HG03066 (cell line): ENCODE measurements around the gene RBM39.
"Not testable (repeated sequence)": the region's sequence is repeated elsewhere in the genome, so short reads cannot be mapped to it uniquely, and the experiment has no call there.

Source experiments
- ATAC-seq: cut with Tn5 transposase; IDR thresholded peaks from one replicate; pipeline ENCODE4 v1.9.1; 2021; ENCODE audit warnings: low read depth; ENCODE audit not compliant: unreplicated experiment

The RBM39 gene

GRCh38 chr20:35757098-35757705, 15.1 kb upstream of the RBM39 start:
- ATAC-seq: no peak

- no peak for ATAC-seq
Observed at GRCh38 chr20:35756404-35756803, 14.3 kb upstream of the RBM39 start.

- no peak for ATAC-seq
Observed at GRCh38 chr20:35750611-35751010, 8.6 kb upstream of the RBM39 start.

- ATAC-seq: not testable (repeated sequence)
Observed at GRCh38 chr20:35744492-35744841, 2.4 kb upstream of the RBM39 start.

GRCh38 chr20:35743693-35744491, 1.8 kb upstream of the RBM39 start:
- ATAC-seq: no peak

- ATAC-seq: no peak
Observed at GRCh38 chr20:35742741-35743523, 872 bp upstream of the RBM39 start.

GRCh38 chr20:35739294-35740163, 2.5 kb downstream of the RBM39 start:
- ATAC-seq: no peak

GRCh38 chr20:35738410-35739179, 3.5 kb downstream of the RBM39 start:
- no peak for ATAC-seq

GRCh38 chr20:35737865-35738333, 4.2 kb downstream of the RBM39 start:
- no peak for ATAC-seq

GRCh38 chr20:35735826-35736470, 6.1 kb downstream of the RBM39 start:
- ATAC-seq: no peak

GRCh38 chr20:35734777-35735649, 7.0 kb downstream of the RBM39 start:
- ATAC-seq: no peak

GRCh38 chr20:35734374-35734773, 7.7 kb downstream of the RBM39 start:
- ATAC-seq: no peak

- no peak for ATAC-seq
Observed at GRCh38 chr20:35732644-35732982, 9.4 kb downstream of the RBM39 start.

- no peak for ATAC-seq
Observed at GRCh38 chr20:35731862-35732643, 10.0 kb downstream of the RBM39 start.

- no peak for ATAC-seq
Observed at GRCh38 chr20:35731469-35731788, 10.6 kb downstream of the RBM39 start.

- no peak for ATAC-seq
Observed at GRCh38 chr20:35730583-35731468, 11.2 kb downstream of the RBM39 start.
